ENCODE results near the gene UNK.

- TF ChIP-seq, protein P1, sequence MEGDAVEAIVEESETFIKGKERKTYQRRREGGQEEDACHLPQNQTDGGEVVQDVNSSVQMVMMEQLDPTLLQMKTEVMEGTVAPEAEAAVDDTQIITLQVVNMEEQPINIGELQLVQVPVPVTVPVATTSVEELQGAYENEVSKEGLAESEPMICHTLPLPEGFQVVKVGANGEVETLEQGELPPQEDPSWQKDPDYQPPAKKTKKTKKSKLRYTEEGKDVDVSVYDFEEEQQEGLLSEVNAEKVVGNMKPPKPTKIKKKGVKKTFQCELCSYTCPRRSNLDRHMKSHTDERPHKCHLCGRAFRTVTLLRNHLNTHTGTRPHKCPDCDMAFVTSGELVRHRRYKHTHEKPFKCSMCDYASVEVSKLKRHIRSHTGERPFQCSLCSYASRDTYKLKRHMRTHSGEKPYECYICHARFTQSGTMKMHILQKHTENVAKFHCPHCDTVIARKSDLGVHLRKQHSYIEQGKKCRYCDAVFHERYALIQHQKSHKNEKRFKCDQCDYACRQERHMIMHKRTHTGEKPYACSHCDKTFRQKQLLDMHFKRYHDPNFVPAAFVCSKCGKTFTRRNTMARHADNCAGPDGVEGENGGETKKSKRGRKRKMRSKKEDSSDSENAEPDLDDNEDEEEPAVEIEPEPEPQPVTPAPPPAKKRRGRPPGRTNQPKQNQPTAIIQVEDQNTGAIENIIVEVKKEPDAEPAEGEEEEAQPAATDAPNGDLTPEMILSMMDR (IDR thresholded peaks at IDR 0.05): no peak
- TF ChIP-seq POLR2AphosphoS5 (IDR thresholded peaks at IDR 0.05): no peak
- no peak for TF ChIP-seq EP300 (IDR thresholded peaks at IDR 0.05)
Observed at GRCh38 chr17:75777296-75777922, 7.2 kb upstream of the UNK start.

Measured in suprapubic skin (tissue), 4 donors.